Liver (tissue), 3 donors: Measurements from ENCODE around the gene CCDC152.

ENCODE experiments used
- GABPA ChIP-seq, 2 donors: IDR thresholded peaks in 1 of 2; conservative IDR thresholded peaks in 1 of 2; 2 replicates each; pipeline ENCODE4 v1.6.1; 2016; ENCODE audit warnings: antibody characterized with exemption in 2 of 2, mild to moderate bottlenecking in 1 of 2, moderate library complexity in 1 of 2
- JUND ChIP-seq, 2 donors: IDR thresholded peaks; 2 replicates each; pipeline ENCODE4 v1.6.1; 2016; ENCODE audit warnings: antibody characterized with exemption in 2 of 2
- RXRA ChIP-seq, 2 donors: IDR thresholded peaks; 2 replicates each; pipeline ENCODE4 v1.6.1; 2017 to 2018; ENCODE audit warnings: antibody characterized with exemption in 2 of 2, mild to moderate bottlenecking in 1 of 2
- SP1 ChIP-seq: IDR thresholded peaks from 2 replicates; pipeline ENCODE4 v1.6.1; 2018; ENCODE audit warnings: antibody characterized with exemption, mild to moderate bottlenecking
- TAF1 ChIP-seq: conservative IDR thresholded peaks from 2 replicates; pipeline ENCODE4 v1.6.1; 2016; ENCODE audit warnings: antibody characterized with exemption, mild to moderate bottlenecking
- YY1 ChIP-seq: IDR thresholded peaks from 2 replicates; pipeline ENCODE4 v1.6.1; 2016; ENCODE audit warnings: antibody characterized with exemption, mild to moderate bottlenecking
- TF ChIP-seq, protein P1 (sequence below): fragments of 150-350 bp; IDR thresholded peaks from 2 replicates; pipeline ENCODE4 v1.5.1; 2017; ENCODE audit warnings: improper control_type of control experiment, low read depth, low read length; ENCODE audit not compliant: missing input control
- TF ChIP-seq, protein P2 (sequence below): IDR thresholded peaks from 2 replicates; pipeline ENCODE4 v1.6.1; 2016; ENCODE audit warnings: antibody characterized with exemption, mild to moderate bottlenecking
- donor health status: healthy.
- donor health status: healthy.

GRCh38 chr5:42800748-42801330 lies 44.2 kb downstream of the CCDC152 start:
- TF ChIP-seq, protein P1, sequence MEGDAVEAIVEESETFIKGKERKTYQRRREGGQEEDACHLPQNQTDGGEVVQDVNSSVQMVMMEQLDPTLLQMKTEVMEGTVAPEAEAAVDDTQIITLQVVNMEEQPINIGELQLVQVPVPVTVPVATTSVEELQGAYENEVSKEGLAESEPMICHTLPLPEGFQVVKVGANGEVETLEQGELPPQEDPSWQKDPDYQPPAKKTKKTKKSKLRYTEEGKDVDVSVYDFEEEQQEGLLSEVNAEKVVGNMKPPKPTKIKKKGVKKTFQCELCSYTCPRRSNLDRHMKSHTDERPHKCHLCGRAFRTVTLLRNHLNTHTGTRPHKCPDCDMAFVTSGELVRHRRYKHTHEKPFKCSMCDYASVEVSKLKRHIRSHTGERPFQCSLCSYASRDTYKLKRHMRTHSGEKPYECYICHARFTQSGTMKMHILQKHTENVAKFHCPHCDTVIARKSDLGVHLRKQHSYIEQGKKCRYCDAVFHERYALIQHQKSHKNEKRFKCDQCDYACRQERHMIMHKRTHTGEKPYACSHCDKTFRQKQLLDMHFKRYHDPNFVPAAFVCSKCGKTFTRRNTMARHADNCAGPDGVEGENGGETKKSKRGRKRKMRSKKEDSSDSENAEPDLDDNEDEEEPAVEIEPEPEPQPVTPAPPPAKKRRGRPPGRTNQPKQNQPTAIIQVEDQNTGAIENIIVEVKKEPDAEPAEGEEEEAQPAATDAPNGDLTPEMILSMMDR, result no peak
- TF ChIP-seq SP1 (no peak), TAF1 (no peak), RXRA (IDR thresholded peaks at IDR 0.05) (no peak), JUND (IDR thresholded peaks at IDR 0.05) (no peak), GABPA (IDR thresholded peaks at IDR 0.05 in 1 of 2, conservative IDR thresholded peaks at IDR 0.05 in 1 of 2) (no peak), YY1 (no peak)
- TF ChIP-seq, protein P2, sequence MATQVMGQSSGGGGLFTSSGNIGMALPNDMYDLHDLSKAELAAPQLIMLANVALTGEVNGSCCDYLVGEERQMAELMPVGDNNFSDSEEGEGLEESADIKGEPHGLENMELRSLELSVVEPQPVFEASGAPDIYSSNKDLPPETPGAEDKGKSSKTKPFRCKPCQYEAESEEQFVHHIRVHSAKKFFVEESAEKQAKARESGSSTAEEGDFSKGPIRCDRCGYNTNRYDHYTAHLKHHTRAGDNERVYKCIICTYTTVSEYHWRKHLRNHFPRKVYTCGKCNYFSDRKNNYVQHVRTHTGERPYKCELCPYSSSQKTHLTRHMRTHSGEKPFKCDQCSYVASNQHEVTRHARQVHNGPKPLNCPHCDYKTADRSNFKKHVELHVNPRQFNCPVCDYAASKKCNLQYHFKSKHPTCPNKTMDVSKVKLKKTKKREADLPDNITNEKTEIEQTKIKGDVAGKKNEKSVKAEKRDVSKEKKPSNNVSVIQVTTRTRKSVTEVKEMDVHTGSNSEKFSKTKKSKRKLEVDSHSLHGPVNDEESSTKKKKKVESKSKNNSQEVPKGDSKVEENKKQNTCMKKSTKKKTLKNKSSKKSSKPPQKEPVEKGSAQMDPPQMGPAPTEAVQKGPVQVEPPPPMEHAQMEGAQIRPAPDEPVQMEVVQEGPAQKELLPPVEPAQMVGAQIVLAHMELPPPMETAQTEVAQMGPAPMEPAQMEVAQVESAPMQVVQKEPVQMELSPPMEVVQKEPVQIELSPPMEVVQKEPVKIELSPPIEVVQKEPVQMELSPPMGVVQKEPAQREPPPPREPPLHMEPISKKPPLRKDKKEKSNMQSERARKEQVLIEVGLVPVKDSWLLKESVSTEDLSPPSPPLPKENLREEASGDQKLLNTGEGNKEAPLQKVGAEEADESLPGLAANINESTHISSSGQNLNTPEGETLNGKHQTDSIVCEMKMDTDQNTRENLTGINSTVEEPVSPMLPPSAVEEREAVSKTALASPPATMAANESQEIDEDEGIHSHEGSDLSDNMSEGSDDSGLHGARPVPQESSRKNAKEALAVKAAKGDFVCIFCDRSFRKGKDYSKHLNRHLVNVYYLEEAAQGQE, result no peak
